Caki2 (cell line): ENCODE results near the gene LRRC9. TPM values are rescaled to one million over a fixed set of nuclear protein-coding genes. Genes with fewer than 3 reads are reported as not detected.
"Not testable (repeated sequence)": the region's sequence is repeated elsewhere in the genome, so short reads cannot be mapped to it uniquely, and the experiment has no call there.

Experiments
- DNase-seq: peaks from one replicate; pipeline ENCODE4 v3.0.0-alpha.2; 2015; ENCODE audit warnings: low read depth
- in situ Hi-C: cut with HindIII; loops from 2 replicates; pipeline ENCODE4 v1.10.0; 2016; ENCODE audit warnings: low sequenced_read_pairs, low pct_unique_long_range_greater_than_20kb, mixed read lengths
- total RNA-seq: library from RNA; depleted of rRNA; stranded (reverse); fragments of >200 nt; shearing (Covaris generic); gene quantifications from 2 replicates; pipeline ENCODE4 v1.2.3, GENCODE V29; 2014; ENCODE audit warnings: low replicate concordance

Gene LRRC9
- total RNA-seq, 1 experiment from 2014 or later: not detected

GRCh38 chr14:59939828-59940227 is 19.9 kb downstream of the LRRC9 start:
- in situ Hi-C loops: no loop called here
- DNase-seq: no peak

DNA sequence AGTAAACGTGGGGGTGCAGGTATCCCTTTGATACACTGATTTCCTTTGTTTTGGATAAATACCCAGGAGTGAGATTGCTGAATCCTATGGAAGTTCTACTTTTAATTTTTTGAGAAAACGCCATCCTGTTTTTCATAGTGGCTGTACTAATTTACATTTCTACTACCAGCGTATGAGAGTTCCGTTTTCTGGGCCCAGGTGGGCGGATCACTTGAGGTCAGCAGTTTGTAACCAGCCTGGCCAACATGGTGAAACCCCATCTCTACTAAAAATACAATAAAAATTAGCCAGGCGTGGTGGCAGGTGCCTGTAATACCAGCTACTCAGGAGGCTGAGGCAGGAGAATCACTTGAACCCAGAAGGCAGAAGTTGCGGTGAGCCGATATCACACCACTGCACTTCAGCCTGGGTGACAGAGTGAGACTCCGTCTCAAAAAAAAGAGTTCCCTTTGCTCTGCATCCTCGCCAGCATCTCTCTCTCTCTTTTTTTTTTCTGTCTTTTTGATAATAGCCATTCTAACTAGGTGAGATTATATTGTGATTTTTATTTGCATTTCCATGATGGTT is 22.4 kb downstream of the LRRC9 start:
- DNase-seq, in situ Hi-C loops: not testable (repeated sequence)

DNA sequence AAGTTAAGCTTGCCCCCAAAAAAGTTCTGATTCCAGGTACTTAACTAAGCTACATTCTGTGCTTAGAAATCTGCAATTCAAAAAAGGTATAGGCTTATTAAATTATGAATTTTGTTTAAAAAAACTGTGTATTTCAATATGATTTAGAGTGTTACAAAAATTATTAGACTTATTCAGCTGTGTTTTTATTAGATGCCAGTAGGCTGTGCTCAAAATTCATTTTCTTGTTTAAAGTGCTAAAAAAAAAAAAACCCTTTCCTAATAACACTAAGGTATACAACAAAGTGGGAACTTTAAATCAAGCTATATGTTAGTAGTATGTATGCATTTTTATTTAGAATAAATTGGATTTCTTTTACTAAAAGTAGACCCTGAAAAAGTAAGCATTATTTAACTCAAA is 25.0 kb downstream of the LRRC9 start:
- in situ Hi-C loops: no loop called here
- DNase-seq: no peak

DNA sequence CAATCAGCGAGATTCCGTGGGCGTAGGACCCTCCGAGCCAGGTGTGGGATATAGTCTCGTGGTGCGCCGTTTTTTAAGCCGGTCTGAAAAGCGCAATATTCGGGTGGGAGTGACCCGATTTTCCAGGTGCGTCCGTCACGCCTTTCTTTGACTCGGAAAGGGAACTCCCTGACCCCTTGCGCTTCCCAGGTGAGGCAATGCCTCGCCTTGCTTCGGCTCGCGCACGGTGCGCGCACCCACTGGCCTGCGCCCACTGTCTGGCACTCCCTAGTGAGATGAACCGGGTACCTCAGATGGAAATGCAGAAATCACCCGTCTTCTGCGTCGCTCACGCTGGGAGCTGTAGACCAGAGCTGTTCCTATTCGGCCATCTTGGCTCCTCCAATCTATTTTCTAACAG is 32.2 kb downstream of the LRRC9 start:
- DNase-seq: not testable (repeated sequence)
- in situ Hi-C loops: loop anchor here (25.0 kb wide), 1 partner anchor 235 kb away; no protein-coding TSS in a partner anchor

- not testable (repeated sequence) for DNase-seq
- in situ Hi-C loops: loop anchor here (25.0 kb wide), 1 partner anchor 229 kb away; no protein-coding TSS in a partner anchor
Observed at GRCh38 chr14:59957890-59958289, 37.9 kb downstream of the LRRC9 start.

DNA sequence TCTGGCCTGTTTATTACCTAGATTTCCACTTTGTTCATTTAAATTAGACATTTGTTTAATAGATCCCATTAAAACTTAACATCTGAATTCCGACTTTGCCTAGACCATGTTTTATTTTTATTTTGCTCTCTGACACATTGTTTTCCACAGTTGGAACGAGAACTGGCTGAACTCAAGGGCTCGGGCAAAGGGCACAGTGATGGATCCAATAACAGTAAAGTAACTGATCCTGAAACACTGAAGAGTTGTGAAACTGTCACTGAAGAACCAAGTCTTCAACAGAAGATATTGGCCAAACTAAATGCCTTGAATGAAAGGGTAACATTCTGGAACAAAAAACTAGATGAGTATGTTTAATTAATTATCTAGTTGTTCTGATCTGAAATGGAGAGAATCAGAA is 39.7 kb downstream of the LRRC9 start:
- in situ Hi-C loops: loop anchor here (25.0 kb wide), 1 partner anchor 228 kb away; no protein-coding TSS in a partner anchor
- DNase-seq: no peak

DNA sequence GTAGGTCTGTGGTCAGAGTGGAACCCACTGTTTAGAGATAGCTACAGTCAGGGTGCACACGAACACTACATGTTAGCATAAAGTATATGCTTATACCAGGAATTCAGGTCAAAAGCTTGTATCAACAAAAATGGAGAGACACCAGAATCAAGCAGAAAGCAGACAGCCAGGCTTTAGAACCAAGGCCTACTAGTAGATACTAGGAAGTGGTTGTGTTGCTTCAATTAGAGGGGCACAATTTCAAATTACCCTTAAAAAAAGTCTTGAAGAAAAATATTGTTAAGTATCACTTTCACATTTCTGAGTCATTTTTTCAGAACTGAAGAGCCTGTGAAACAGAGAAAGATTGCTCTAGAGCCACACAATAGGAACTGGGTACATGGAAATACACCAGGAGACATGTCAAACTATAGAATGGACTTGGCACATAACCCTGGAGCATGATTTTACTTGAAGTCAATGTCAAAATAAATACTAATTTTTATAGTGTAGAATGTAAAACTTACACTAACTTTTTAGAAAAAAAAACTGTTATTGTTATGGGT is 41.6 kb downstream of the LRRC9 start:
- no peak for DNase-seq
- in situ Hi-C loops: loop anchor here (25.0 kb wide), 1 partner anchor 226 kb away; no protein-coding TSS in a partner anchor

GRCh38 chr14:59964251-59965007 is 44.5 kb downstream of the LRRC9 start:
- no peak for DNase-seq

DNA sequence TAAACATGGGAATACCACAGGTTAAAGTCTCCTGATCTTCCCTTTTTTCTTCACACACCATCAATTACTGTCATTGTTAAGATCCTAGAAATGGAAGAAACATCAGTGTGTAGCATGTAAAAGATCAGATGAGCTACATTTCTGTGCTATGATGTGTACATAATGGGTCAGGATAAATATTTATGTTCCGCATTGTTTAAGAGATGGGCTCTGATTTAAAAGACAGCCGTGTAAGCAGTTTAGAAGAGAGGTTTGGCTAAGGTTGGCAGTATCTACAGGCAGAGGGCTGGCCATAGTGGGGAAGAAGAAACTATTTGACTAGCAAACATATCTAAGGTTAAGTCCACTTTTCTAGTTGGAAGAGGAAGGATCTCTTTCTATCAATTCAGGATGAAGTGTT is 49.4 kb downstream of the LRRC9 start:
- in situ Hi-C loops: loop anchor here (25.0 kb wide), 1 partner anchor 218 kb away; no protein-coding TSS in a partner anchor
- DNase-seq: peak; percentile 21

More at GRCh38 chr14:59964251-59965007, 44.5 kb downstream of the LRRC9 start:
- in situ Hi-C loops: loop anchor here (25.0 kb wide), 1 partner anchor 223 kb away; no protein-coding TSS in a partner anchor

GRCh38 chr14:59981564-59981963 is 61.6 kb downstream of the LRRC9 start:
- in situ Hi-C loops: no loop called here
- DNase-seq: no peak

- DNase-seq: no peak
- in situ Hi-C loops: no loop called here
Observed at GRCh38 chr14:59983048-59983447, 63.1 kb downstream of the LRRC9 start.

GRCh38 chr14:59986556-59987059 is 66.7 kb downstream of the LRRC9 start:
- no peak for DNase-seq
- in situ Hi-C loops: no loop called here

- DNase-seq: no peak
- in situ Hi-C loops: no loop called here
Observed at GRCh38 chr14:59997449-59997848, 77.5 kb downstream of the LRRC9 start.

DNA sequence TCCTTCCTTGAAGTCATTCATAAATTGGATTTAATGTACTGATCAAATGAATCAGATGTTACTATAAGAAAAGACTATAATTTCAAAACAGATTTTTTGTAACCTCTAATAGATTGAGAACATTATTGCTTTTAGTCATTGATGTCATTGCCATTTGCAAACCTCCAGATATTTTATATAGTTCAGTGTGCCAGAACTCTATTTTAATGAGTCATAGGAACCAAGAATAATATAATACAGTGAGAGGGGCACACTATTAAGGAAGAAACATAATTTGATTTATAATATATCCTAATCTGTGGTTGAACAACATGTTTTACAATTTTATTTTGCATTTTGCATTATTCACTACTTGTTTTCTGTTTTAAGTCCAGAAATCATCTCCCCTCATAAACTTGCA is 78.0 kb downstream of the LRRC9 start:
- in situ Hi-C loops: no loop called here
- DNase-seq: no peak

- DNase-seq: no peak
- in situ Hi-C loops: no loop called here
Observed at GRCh38 chr14:59998564-59998963, 78.6 kb downstream of the LRRC9 start.

- in situ Hi-C loops: no loop called here
- DNase-seq: no peak
Observed at GRCh38 chr14:60002819-60003492, 83.0 kb downstream of the LRRC9 start.

DNA sequence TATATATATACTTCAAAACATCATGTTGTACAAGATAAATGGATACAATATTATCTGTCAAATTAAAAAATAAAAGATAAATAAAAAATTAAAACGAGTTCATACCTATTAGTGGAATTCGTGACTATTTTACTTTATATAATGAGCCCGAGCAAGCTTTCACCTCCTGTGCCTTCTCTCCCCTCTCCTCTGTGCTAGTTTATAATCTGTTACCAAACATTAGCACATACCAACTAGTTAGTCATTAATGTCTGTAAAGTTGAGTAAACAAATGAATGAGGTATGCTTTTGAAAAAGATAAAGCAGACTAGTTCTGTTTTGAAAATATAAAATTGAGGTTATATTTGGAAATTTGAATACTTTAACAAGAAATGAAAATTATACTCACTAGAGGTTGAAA is 84.0 kb downstream of the LRRC9 start:
- in situ Hi-C loops: no loop called here
- no peak for DNase-seq

DNA sequence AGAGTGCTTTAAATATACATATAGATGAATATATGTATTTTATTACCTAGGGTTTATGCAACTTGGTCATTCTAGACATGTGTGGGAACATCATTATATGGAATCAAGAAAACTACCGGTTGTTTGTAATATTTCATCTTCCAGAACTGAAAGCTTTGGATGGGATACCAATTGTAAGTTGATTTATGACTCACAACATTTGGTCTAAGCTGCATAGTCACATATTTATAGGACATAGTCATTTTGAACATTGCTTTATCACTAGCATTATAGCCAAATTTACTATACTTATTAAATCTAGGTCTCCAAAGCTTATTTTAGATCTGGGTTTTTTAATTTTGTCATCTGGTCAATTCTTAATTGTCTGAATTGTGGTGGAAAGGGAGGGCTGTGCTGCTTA is 88.1 kb downstream of the LRRC9 start:
- no peak for DNase-seq
- in situ Hi-C loops: no loop called here

- DNase-seq, in situ Hi-C loops: not testable (repeated sequence)
Observed at GRCh38 chr14:60010263-60010662, 90.3 kb downstream of the LRRC9 start.
